Liver (tissue), 9 donors: ENCODE measurements around the gene LRRC26. TPM values are rescaled to one million over a fixed set of nuclear protein-coding genes. Genes with fewer than 3 reads are reported as not detected.

Experiments
- DNase-seq: peaks from one replicate; pipeline ENCODE4 v3.0.0-alpha.2; 2017; ENCODE audit warnings: low spot score
- H3K27ac ChIP-seq, 2 donors: one replicate each; pipeline ENCODE4 v1.7.0; 2013; ENCODE audit warnings: inconsistent platforms in 2 of 2, low read length in 2 of 2, control low read depth in 1 of 2, low read depth in 1 of 2, mild to moderate bottlenecking in 1 of 2
- H3K27me3 ChIP-seq, 4 donors: one replicate each; pipeline versions ENCODE4 v1.6.1 to v1.7.0; 2013; ENCODE audit warnings: low read length in 3 of 4, inconsistent platforms in 1 of 4, mild to moderate bottlenecking in 1 of 4, moderate library complexity in 1 of 4; ENCODE audit not compliant: control insufficient read depth in 4 of 4, insufficient read depth in 4 of 4
- H3K36me3 ChIP-seq, 4 donors: one replicate each; pipeline versions ENCODE4 v1.6.1 to v1.7.0; 2013; ENCODE audit warnings: low read length in 3 of 4, mild to moderate bottlenecking in 3 of 4, low read depth in 1 of 4, moderate library complexity in 1 of 4; ENCODE audit not compliant: control insufficient read depth in 4 of 4, insufficient read depth in 3 of 4
- H3K4me1 ChIP-seq, 4 donors: one replicate each; pipeline versions ENCODE4 v1.6.1 to v1.7.0; 2013; ENCODE audit warnings: low read length in 3 of 4, mild to moderate bottlenecking in 3 of 4, moderate library complexity in 1 of 4; ENCODE audit not compliant: control insufficient read depth in 4 of 4, insufficient read depth in 4 of 4
- H3K4me3 ChIP-seq, 3 donors: one replicate each; pipeline versions ENCODE4 v1.6.1 to v1.7.0; 2013; ENCODE audit warnings: low read length in 3 of 3, control low read depth in 1 of 3, low read depth in 1 of 3, mild to moderate bottlenecking in 1 of 3
- H3K9ac ChIP-seq, 2 donors: one replicate each; pipeline ENCODE4 v1.7.0; 2013; ENCODE audit warnings: low read length in 2 of 2, mild to moderate bottlenecking in 2 of 2, moderate library complexity in 2 of 2, control low read depth in 1 of 2, low read depth in 1 of 2
- H3K9me3 ChIP-seq, 4 donors: one replicate each; pipeline versions ENCODE4 v1.6.1 to v1.7.0; 2013; ENCODE audit warnings: low read length in 3 of 4; ENCODE audit not compliant: control insufficient read depth in 4 of 4
- EGR1 ChIP-seq, 2 donors: IDR thresholded peaks; 2 replicates each; pipeline ENCODE4 v1.6.1; 2016 to 2018; ENCODE audit warnings: antibody characterized with exemption in 2 of 2, low read depth in 2 of 2
- FOXA1 ChIP-seq: IDR thresholded peaks from 2 replicates; pipeline ENCODE4 v1.6.1; 2016; ENCODE audit warnings: antibody characterized with exemption
- FOXA2 ChIP-seq: IDR thresholded peaks from 2 replicates; pipeline ENCODE4 v1.6.1; 2016; ENCODE audit warnings: antibody characterized with exemption
- GABPA ChIP-seq, 2 donors: IDR thresholded peaks in 1 of 2; conservative IDR thresholded peaks in 1 of 2; 2 replicates each; pipeline ENCODE4 v1.6.1; 2016; ENCODE audit warnings: antibody characterized with exemption in 2 of 2, mild to moderate bottlenecking in 1 of 2, moderate library complexity in 1 of 2
- HNF4A ChIP-seq, 2 donors: conservative IDR thresholded peaks; 2 replicates each; pipeline ENCODE4 v1.6.1; 2016; ENCODE audit warnings: antibody characterized with exemption in 2 of 2, mild to moderate bottlenecking in 2 of 2
- HNF4G ChIP-seq: IDR thresholded peaks from 2 replicates; pipeline ENCODE4 v1.6.1; 2016; ENCODE audit warnings: antibody characterized with exemption
- JUND ChIP-seq, 2 donors: IDR thresholded peaks; 2 replicates each; pipeline ENCODE4 v1.6.1; 2016; ENCODE audit warnings: antibody characterized with exemption in 2 of 2
- NR2F2 ChIP-seq: IDR thresholded peaks from 2 replicates; pipeline ENCODE4 v1.6.1; 2016; ENCODE audit warnings: antibody characterized with exemption
- RAD21 ChIP-seq, 2 donors: IDR thresholded peaks; 2 replicates each; pipeline ENCODE4 v1.6.1; 2016; ENCODE audit warnings: antibody characterized with exemption in 2 of 2, mild to moderate bottlenecking in 2 of 2
- RXRA ChIP-seq, 2 donors: IDR thresholded peaks; 2 replicates each; pipeline ENCODE4 v1.6.1; 2017 to 2018; ENCODE audit warnings: antibody characterized with exemption in 2 of 2, mild to moderate bottlenecking in 1 of 2
- SP1 ChIP-seq: IDR thresholded peaks from 2 replicates; pipeline ENCODE4 v1.6.1; 2018; ENCODE audit warnings: antibody characterized with exemption, mild to moderate bottlenecking
- TAF1 ChIP-seq: conservative IDR thresholded peaks from 2 replicates; pipeline ENCODE4 v1.6.1; 2016; ENCODE audit warnings: antibody characterized with exemption, mild to moderate bottlenecking
- YY1 ChIP-seq: IDR thresholded peaks from 2 replicates; pipeline ENCODE4 v1.6.1; 2016; ENCODE audit warnings: antibody characterized with exemption, mild to moderate bottlenecking
- WGBS: extraction: QIAGEN DNeasy Blood & Tissue Kit; methylation state at CpG from one replicate; pipeline ENCODE4 v1.1.7; 2013; 5-methylcytosine and 5-hydroxymethylcytosine counted together
- polyA plus RNA-seq, 2 donors: library from polyadenylated mRNA; stranded (reverse) in 1 of 2; unstranded in 1 of 2; fragments of 200-250 nt in 1 of 2; fragments of >200 nt in 1 of 2; fragmentation: Nextera tagmentation in 1 of 2; extraction: Ambion mirVana in 1 of 2; gene quantifications; one replicate each; pipeline versions ENCODE4 v1.2.1 to v1.2.3, GENCODE V29; 2013 to 2015
- total RNA-seq, 2 donors: library from RNA; depleted of rRNA; stranded (reverse); fragments of >200 nt; gene quantifications; one replicate each; pipeline ENCODE4 v1.2.3, GENCODE V29; 2014
- TF ChIP-seq, protein P1 (sequence below): IDR thresholded peaks from 2 replicates; pipeline ENCODE4 v1.6.1; 2016; ENCODE audit warnings: antibody characterized with exemption, mild to moderate bottlenecking
- TF ChIP-seq, protein P2 (sequence below): IDR thresholded peaks from 2 replicates; pipeline ENCODE4 v1.6.1; 2016; ENCODE audit warnings: antibody characterized with exemption
- TF ChIP-seq, protein P3 (sequence below): IDR thresholded peaks from 2 replicates; pipeline ENCODE4 v1.6.1; 2016; ENCODE audit warnings: antibody characterized with exemption
- TF ChIP-seq, protein P4 (sequence below): IDR thresholded peaks from 2 replicates; pipeline ENCODE4 v1.6.1; 2016; ENCODE audit warnings: antibody characterized with exemption
- TF ChIP-seq, protein P5 (sequence below): fragments of 150-350 bp; IDR thresholded peaks from 2 replicates; pipeline ENCODE4 v1.5.1; 2017; ENCODE audit warnings: improper control_type of control experiment, low read depth, low read length; ENCODE audit not compliant: missing input control
- donor health status: healthy.
- donor health status: healthy.
- donor health status: healthy.
- donor health status: healthy.
- donor health status: healthy.

The LRRC26 gene
- total and polyA plus RNA-seq, 4 donors, result 0.09 to 0.17 TPM; not detected in 2

DNA sequence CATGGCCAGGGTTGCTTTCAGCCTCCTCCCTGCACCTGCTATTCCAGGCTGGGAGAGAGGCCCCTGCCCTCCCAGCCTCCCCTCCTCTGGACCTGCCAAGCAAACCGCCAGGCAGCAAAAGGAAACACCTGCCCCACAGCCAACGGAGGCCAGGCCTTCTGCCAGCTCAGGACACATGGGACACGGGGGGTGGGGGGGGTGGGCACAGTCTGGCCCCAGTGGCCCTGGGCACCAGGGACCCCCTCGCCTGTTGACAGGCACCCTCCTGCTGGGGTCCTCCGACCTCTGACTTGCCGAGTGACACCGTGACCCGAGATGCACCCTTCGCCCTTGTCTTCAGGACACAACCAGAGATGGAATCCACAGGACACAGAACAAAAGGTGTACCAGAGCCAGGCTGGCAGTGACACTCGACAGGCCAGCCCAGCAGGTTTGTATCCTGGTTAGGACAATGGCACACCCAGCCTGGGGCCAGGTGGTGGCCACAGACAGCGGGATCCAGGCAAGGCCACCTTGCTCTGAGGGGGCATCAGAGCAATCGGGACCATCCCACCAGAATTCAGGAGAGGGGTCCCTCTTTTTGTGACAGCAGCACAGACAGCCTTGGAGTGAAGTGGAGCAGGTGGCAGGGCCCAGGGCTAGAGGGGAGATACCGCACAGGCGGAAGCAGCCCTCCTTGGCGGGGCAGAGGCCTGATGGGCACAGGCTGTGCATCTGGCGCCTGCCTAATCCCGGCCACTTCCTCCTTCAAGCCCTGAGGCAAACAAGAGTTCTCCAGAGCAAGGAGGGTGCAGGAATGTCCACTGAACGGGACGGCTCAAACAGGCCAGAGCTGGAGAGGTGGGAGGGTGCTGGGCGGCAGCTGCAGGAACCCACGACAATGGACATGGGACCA is 3.3 kb upstream of the LRRC26 start:
- Histone ChIP-seq H3K27ac (no peak overlapping the region), H3K4me3 (no peak overlapping the region), H3K4me1 (peaks cover 13 to 20% (median 17%) of the 10 kb centered on the region in 4 donors), H3K9me3 (no peaks in the 10 kb centered on the region), H3K36me3 (peaks cover 0 to 4% (median 3%) of the 10 kb centered on the region in 4 donors), H3K9ac (no peak overlapping the region), H3K27me3 (peaks cover 3 to 10% (median 4%) of the 10 kb centered on the region in 4 donors)
- 61% methylated on average over 21 of the region's 21 CpGs for WGBS
- TF ChIP-seq JUND (IDR thresholded peaks at IDR 0.05) (no peak), EGR1 (IDR thresholded peaks at IDR 0.05; ENCODE audit: low read depth in 2 of 2) (no peak), FOXA1 (no peak), GABPA (IDR thresholded peaks at IDR 0.05 in 1 of 2, conservative IDR thresholded peaks at IDR 0.05 in 1 of 2) (no peak), NR2F2 (no peak), SP1 (no peak), TAF1 (no peak), RXRA (IDR thresholded peaks at IDR 0.05) (no peak), RAD21 (IDR thresholded peaks at IDR 0.05) (no peak), FOXA2 (no peak), HNF4G (no peak), HNF4A (conservative IDR thresholded peaks at IDR 0.05) (no peak), YY1 (no peak)
- TF ChIP-seq, protein P1, sequence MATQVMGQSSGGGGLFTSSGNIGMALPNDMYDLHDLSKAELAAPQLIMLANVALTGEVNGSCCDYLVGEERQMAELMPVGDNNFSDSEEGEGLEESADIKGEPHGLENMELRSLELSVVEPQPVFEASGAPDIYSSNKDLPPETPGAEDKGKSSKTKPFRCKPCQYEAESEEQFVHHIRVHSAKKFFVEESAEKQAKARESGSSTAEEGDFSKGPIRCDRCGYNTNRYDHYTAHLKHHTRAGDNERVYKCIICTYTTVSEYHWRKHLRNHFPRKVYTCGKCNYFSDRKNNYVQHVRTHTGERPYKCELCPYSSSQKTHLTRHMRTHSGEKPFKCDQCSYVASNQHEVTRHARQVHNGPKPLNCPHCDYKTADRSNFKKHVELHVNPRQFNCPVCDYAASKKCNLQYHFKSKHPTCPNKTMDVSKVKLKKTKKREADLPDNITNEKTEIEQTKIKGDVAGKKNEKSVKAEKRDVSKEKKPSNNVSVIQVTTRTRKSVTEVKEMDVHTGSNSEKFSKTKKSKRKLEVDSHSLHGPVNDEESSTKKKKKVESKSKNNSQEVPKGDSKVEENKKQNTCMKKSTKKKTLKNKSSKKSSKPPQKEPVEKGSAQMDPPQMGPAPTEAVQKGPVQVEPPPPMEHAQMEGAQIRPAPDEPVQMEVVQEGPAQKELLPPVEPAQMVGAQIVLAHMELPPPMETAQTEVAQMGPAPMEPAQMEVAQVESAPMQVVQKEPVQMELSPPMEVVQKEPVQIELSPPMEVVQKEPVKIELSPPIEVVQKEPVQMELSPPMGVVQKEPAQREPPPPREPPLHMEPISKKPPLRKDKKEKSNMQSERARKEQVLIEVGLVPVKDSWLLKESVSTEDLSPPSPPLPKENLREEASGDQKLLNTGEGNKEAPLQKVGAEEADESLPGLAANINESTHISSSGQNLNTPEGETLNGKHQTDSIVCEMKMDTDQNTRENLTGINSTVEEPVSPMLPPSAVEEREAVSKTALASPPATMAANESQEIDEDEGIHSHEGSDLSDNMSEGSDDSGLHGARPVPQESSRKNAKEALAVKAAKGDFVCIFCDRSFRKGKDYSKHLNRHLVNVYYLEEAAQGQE, result no peak
- TF ChIP-seq, protein P2, sequence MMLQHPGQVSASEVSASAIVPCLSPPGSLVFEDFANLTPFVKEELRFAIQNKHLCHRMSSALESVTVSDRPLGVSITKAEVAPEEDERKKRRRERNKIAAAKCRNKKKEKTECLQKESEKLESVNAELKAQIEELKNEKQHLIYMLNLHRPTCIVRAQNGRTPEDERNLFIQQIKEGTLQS, result no peak
- TF ChIP-seq, protein P3, sequence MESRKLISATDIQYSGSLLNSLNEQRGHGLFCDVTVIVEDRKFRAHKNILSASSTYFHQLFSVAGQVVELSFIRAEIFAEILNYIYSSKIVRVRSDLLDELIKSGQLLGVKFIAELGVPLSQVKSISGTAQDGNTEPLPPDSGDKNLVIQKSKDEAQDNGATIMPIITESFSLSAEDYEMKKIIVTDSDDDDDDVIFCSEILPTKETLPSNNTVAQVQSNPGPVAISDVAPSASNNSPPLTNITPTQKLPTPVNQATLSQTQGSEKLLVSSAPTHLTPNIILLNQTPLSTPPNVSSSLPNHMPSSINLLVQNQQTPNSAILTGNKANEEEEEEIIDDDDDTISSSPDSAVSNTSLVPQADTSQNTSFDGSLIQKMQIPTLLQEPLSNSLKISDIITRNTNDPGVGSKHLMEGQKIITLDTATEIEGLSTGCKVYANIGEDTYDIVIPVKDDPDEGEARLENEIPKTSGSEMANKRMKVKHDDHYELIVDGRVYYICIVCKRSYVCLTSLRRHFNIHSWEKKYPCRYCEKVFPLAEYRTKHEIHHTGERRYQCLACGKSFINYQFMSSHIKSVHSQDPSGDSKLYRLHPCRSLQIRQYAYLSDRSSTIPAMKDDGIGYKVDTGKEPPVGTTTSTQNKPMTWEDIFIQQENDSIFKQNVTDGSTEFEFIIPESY, result no peak
- TF ChIP-seq, protein P4, sequence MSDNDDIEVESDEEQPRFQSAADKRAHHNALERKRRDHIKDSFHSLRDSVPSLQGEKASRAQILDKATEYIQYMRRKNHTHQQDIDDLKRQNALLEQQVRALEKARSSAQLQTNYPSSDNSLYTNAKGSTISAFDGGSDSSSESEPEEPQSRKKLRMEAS, result no peak
- TF ChIP-seq, protein P5, sequence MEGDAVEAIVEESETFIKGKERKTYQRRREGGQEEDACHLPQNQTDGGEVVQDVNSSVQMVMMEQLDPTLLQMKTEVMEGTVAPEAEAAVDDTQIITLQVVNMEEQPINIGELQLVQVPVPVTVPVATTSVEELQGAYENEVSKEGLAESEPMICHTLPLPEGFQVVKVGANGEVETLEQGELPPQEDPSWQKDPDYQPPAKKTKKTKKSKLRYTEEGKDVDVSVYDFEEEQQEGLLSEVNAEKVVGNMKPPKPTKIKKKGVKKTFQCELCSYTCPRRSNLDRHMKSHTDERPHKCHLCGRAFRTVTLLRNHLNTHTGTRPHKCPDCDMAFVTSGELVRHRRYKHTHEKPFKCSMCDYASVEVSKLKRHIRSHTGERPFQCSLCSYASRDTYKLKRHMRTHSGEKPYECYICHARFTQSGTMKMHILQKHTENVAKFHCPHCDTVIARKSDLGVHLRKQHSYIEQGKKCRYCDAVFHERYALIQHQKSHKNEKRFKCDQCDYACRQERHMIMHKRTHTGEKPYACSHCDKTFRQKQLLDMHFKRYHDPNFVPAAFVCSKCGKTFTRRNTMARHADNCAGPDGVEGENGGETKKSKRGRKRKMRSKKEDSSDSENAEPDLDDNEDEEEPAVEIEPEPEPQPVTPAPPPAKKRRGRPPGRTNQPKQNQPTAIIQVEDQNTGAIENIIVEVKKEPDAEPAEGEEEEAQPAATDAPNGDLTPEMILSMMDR, result no peak
- no peak for DNase-seq
